Endothelial cell of umbilical vein (primary cell): ENCODE measurements around the gene KHDC1L. TPM values are rescaled to one million over a fixed set of nuclear protein-coding genes. Genes with fewer than 3 reads are reported as not detected.

Experiments
- BruUV-seq: library from RNA; stranded (reverse); fragments of 400-500 nt; replicated peaks from 2 replicates; lab custom pipeline; 2021; lab: Mats Ljungman, UMichigan
- CTCF ChIA-PET: fragments of 300-600, 350-600 bp; sonication (Branson Sonifier 250); formaldehyde crosslinking; loops from one replicate; lab custom pipeline; 2021; ENCODE audit warnings: antibody characterized with exemption, inconsistent platforms; lab: Charles Lee
- POLR2A ChIA-PET: fragments of 300-600, 350-600 bp; sonication (Branson Sonifier 250); formaldehyde crosslinking; loops from one replicate; lab custom pipeline; 2021; ENCODE audit warnings: antibody characterized with exemption, inconsistent platforms; lab: Charles Lee
- DNase-seq: peaks from one replicate; pipeline ENCODE4 v3.0.0-alpha.2; 2011; ENCODE audit warnings: low read depth, low spot score
- FAIRE-seq: peaks from 2 replicates; lab custom pipeline; 2011; peaks lifted over from hg19 to GRCh38; lab: Jason Lieb, UNC
- H2AFZ ChIP-seq: 2 replicates; pipeline ENCODE4 v1.6.0; 2012; ENCODE audit warnings: low read depth, low read length, control low read depth, inconsistent platforms
- H3K27ac ChIP-seq: 2 replicates; pipeline ENCODE4 v1.5.1; 2011; ENCODE audit warnings: low read depth, mild to moderate bottlenecking, control low read depth, low read length, moderate library complexity; ENCODE audit not compliant: insufficient read depth
- H3K27me3 ChIP-seq, 2 experiments: 2 replicates each; pipeline versions ENCODE4 v1.6.0 to v1.6.1; 2011; ENCODE audit warnings: low read length in 2 of 2, mixed read lengths in 1 of 2; ENCODE audit not compliant: control insufficient read depth in 2 of 2, insufficient read depth in 2 of 2
- H3K36me3 ChIP-seq, 2 experiments: 2 replicates in 1 of 2; 3 replicates in 1 of 2; pipeline ENCODE4 v1.5.1; 2011; ENCODE audit warnings: low read length in 2 of 2, mild to moderate bottlenecking in 1 of 2, moderate library complexity in 1 of 2; ENCODE audit not compliant: control insufficient read depth in 2 of 2, insufficient read depth in 2 of 2; ENCODE audit errors: extremely low read depth in 1 of 2
- H3K4me1 ChIP-seq: 3 replicates; pipeline ENCODE4 v1.5.1; 2011; ENCODE audit warnings: mild to moderate bottlenecking, low read length; ENCODE audit not compliant: control insufficient read depth, insufficient read depth; ENCODE audit errors: extremely low read depth
- H3K4me2 ChIP-seq: 2 replicates; pipeline ENCODE4 v1.6.1; 2011; ENCODE audit warnings: low read length, control low read depth, mixed read lengths; ENCODE audit not compliant: insufficient read depth
- H3K4me3 ChIP-seq, 3 experiments: fragments of 200-600 bp in 1 of 3; sonication (generic), shearing (Covaris generic) in 1 of 3; replicated peaks in 1 of 3; 2 replicates each; pipeline ENCODE4 v1.5.1; 2011 to 2016; ENCODE audit warnings: control low read depth in 3 of 3, low read length in 3 of 3, mild to moderate bottlenecking in 2 of 3, inconsistent platforms in 1 of 3, low read depth in 1 of 3, moderate library complexity in 1 of 3; ENCODE audit not compliant: insufficient read depth in 1 of 3
- H3K79me2 ChIP-seq: 2 replicates; pipeline ENCODE4 v1.6.0; 2012; ENCODE audit warnings: low read length, inconsistent platforms; ENCODE audit not compliant: control insufficient read depth, insufficient read depth
- H3K9ac ChIP-seq: replicated peaks from 2 replicates; pipeline ENCODE3; 2011; ENCODE audit warnings: low read length, control low read depth; ENCODE audit not compliant: insufficient read depth; ENCODE audit errors: extremely low read depth
- H3K9me1 ChIP-seq: replicated peaks from 3 replicates; pipeline ENCODE4 v1.6.0; 2011; ENCODE audit warnings: mild to moderate bottlenecking, low read length; ENCODE audit not compliant: control insufficient read depth, insufficient read depth; ENCODE audit errors: extremely low read depth
- H3K9me3 ChIP-seq: replicated peaks from 2 replicates; pipeline ENCODE4 v1.5.1; 2012; ENCODE audit warnings: low read length, inconsistent platforms; ENCODE audit not compliant: control insufficient read depth, insufficient read depth
- H4K20me1 ChIP-seq: replicated peaks from 2 replicates; pipeline ENCODE3; 2011; ENCODE audit warnings: mild to moderate bottlenecking, low read length; ENCODE audit not compliant: control insufficient read depth, insufficient read depth; ENCODE audit errors: extremely low read depth
- EZH2 ChIP-seq: IDR thresholded peaks from 2 replicates; pipeline ENCODE4 v1.6.1; 2012; ENCODE audit warnings: borderline replicate concordance, low read depth, mild to moderate bottlenecking, moderate library complexity, low read length, inconsistent platforms; ENCODE audit not compliant: severe bottlenecking
- FOS ChIP-seq: IDR thresholded peaks from 2 replicates; pipeline ENCODE4 v1.6.1; 2011; ENCODE audit warnings: mild to moderate bottlenecking, low read length, moderate library complexity, borderline replicate concordance; ENCODE audit not compliant: insufficient read depth
- GATA2 ChIP-seq: IDR thresholded peaks from 2 replicates; pipeline ENCODE4 v1.7.0; 2011; ENCODE audit warnings: low read depth, mild to moderate bottlenecking, moderate library complexity, mixed read lengths, low read length; ENCODE audit not compliant: insufficient read length, insufficient read depth
- JUN ChIP-seq: IDR thresholded peaks from 2 replicates; pipeline ENCODE4 v1.6.1; 2011; ENCODE audit warnings: borderline replicate concordance, low read depth; ENCODE audit not compliant: insufficient read length, insufficient read depth
- MYC ChIP-seq: IDR thresholded peaks from one replicate; pipeline ENCODE4 v1.6.1; 2011; ENCODE audit warnings: mild to moderate bottlenecking, low read depth, low read length
- POLR2A ChIP-seq: IDR thresholded peaks from 2 replicates; pipeline ENCODE4 v1.6.1; 2012; ENCODE audit warnings: low read depth, mild to moderate bottlenecking, control low read depth, low read length
- POLR2AphosphoS5 ChIP-seq: IDR thresholded peaks from 2 replicates; pipeline ENCODE4 v1.6.1; 2012; ENCODE audit warnings: low read depth, mild to moderate bottlenecking, control low read depth, low read length, moderate library complexity; ENCODE audit not compliant: insufficient read depth
- dilution Hi-C: fragments of 300-500 bp; cut with MboI; formaldehyde crosslinking; loops from one replicate; pipeline ENCODE4 v1.15.0; 2019; ENCODE audit warnings: low sequenced_read_pairs; ENCODE audit not compliant: extremely low pct_ligation_motif_present
- intact Hi-C: fragments of 100-400 bp; cut with micrococcal nuclease; formaldehyde crosslinking; loops from one replicate; pipeline ENCODE4 v1.10.0; 2022
- polyA plus RNA-seq, 4 experiments: library from polyadenylated mRNA; depleted of rRNA in 3 of 4; stranded (reverse) in 3 of 4; unstranded in 1 of 4; fragments of >200 nt; gene quantifications; 2 replicates each; pipeline versions ENCODE4 v1.2.1 to v1.2.3, GENCODE V29; 2011 to 2012; ENCODE audit warnings: missing spikeins in 1 of 4
- total RNA-seq: library from RNA; stranded (reverse); gene quantifications from 2 replicates; pipeline ENCODE4 v1.2.3, GENCODE V29; 2021
- TF ChIP-seq, protein P1 (sequence below), 2 donors: IDR thresholded peaks; 1 replicate in 1 of 2; 2 replicates in 1 of 2; pipeline ENCODE4 v1.5.1; 2011; ENCODE audit warnings: low read length in 2 of 2, mild to moderate bottlenecking in 2 of 2, moderate library complexity in 2 of 2, control low read depth in 1 of 2, inconsistent platforms in 1 of 2, low read depth in 1 of 2; ENCODE audit not compliant: insufficient read depth in 1 of 2; ENCODE audit errors: extremely low read depth in 1 of 2
- TF ChIP-seq, protein P2 (sequence below): IDR thresholded peaks from 2 replicates; pipeline ENCODE4 v1.6.1; 2011; ENCODE audit not compliant: insufficient read depth, insufficient read length

KHDC1L gene
- total and polyA plus RNA-seq, 2 donors (not counting 3 experiments of a cell fraction or from before 2014, with no cell fraction given) = 0.15 TPM; not detected in 1

DNA sequence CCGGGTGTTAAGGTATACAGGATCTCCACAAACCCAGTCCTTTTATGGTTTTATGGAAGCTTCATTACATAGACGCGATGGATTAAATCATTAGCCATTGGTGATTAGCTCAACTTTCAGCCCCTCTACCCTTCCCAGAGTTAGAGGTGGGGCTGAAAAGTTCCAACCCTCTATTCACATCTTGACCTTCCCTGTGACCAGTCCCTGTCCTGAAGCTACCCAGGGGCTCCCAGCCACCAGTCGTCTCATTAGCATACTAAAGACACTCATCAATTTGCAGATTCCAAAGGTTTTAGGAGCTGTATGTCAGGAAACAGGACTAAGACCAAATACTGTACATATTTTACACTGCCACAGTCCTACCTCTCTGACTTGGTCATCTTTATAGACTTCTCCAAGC lies 21.0 kb downstream of the KHDC1L start:
- dilution Hi-C loops = no loop called here
- no TSS peak for BruUV-seq
- intact Hi-C loops = no loop called here

More for the DNA sequence above, 21.0 kb downstream of the KHDC1L start:
- H3K27ac ChIP-seq = no peak overlapping the region
- H3K9me3 ChIP-seq = no peaks in the 10 kb centered on the region
- no peak for FAIRE-seq
- H4K20me1 ChIP-seq = no peaks in the 10 kb centered on the region
- H3K27me3 ChIP-seq = peaks cover 0 to 1% of the 10 kb centered on the region in 2 experiments
- H3K4me1 ChIP-seq = no peaks in the 10 kb centered on the region
- no peaks in the 10 kb centered on the region for H3K9me1 ChIP-seq
- no peak overlapping the region for H2AFZ ChIP-seq
- H3K36me3 ChIP-seq = no peaks in the 10 kb centered on the region
- DNase-seq = no peak
- H3K4me3 ChIP-seq = no peak overlapping the region
- no peaks in the 10 kb centered on the region for H3K79me2 ChIP-seq
- H3K4me2 ChIP-seq = no peak overlapping the region
- POLR2A ChIA-PET = no interaction called here
- no peak for TF ChIP-seq MYC
- TF ChIP-seq JUN = no peak
- no peak for TF ChIP-seq GATA2
- TF ChIP-seq POLR2AphosphoS5 = no peak
- TF ChIP-seq FOS = no peak
- TF ChIP-seq, protein P1, sequence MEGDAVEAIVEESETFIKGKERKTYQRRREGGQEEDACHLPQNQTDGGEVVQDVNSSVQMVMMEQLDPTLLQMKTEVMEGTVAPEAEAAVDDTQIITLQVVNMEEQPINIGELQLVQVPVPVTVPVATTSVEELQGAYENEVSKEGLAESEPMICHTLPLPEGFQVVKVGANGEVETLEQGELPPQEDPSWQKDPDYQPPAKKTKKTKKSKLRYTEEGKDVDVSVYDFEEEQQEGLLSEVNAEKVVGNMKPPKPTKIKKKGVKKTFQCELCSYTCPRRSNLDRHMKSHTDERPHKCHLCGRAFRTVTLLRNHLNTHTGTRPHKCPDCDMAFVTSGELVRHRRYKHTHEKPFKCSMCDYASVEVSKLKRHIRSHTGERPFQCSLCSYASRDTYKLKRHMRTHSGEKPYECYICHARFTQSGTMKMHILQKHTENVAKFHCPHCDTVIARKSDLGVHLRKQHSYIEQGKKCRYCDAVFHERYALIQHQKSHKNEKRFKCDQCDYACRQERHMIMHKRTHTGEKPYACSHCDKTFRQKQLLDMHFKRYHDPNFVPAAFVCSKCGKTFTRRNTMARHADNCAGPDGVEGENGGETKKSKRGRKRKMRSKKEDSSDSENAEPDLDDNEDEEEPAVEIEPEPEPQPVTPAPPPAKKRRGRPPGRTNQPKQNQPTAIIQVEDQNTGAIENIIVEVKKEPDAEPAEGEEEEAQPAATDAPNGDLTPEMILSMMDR (IDR thresholded peaks at IDR 0.05; ENCODE audit: extremely low read depth in 1 of 2, insufficient read depth in 1 of 2, low read depth in 1 of 2, low read length in 2 of 2) = no peak
- TF ChIP-seq, protein P2, sequence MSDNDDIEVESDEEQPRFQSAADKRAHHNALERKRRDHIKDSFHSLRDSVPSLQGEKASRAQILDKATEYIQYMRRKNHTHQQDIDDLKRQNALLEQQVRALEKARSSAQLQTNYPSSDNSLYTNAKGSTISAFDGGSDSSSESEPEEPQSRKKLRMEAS = no peak
- TF ChIP-seq POLR2A = no peak
- no peak for TF ChIP-seq EZH2
- no peak overlapping the region for H3K9ac ChIP-seq
- CTCF ChIA-PET = interaction anchor here (0.7 kb wide), 1 partner anchor 125 kb away, joined by 3 read pairs; no protein-coding TSS in a partner anchor
